Upper lobe of right lung (tissue), 1 donor: ENCODE results near the gene PTS. TPM values are rescaled to one million over a fixed set of nuclear protein-coding genes. Genes with fewer than 3 reads are reported as not detected.

Experiments used
- ATAC-seq: fragments of 200-7000 bp; cut with Tn5 transposase; one replicate; pipeline ENCODE4 v1.9.1; 2020; ENCODE audit warnings: mild to moderate bottlenecking, moderate library complexity
- DNase-seq: peaks from one replicate; pipeline ENCODE4 v3.0.0-alpha.2; 2020
- H3K27ac ChIP-seq: fragments of 200-600 bp; one replicate; pipeline ENCODE4 v1.8.0; 2022
- H3K27me3 ChIP-seq: fragments of 200-600 bp; one replicate; pipeline ENCODE4 v1.8.0; 2022; ENCODE audit warnings: mild to moderate bottlenecking
- H3K36me3 ChIP-seq: fragments of 200-600 bp; one replicate; pipeline ENCODE4 v1.8.0; 2022
- H3K4me1 ChIP-seq: fragments of 200-600 bp; one replicate; pipeline ENCODE4 v1.8.0; 2022
- H3K4me3 ChIP-seq: fragments of 200-600 bp; one replicate; pipeline ENCODE4 v1.8.0; 2022; ENCODE audit warnings: mild to moderate bottlenecking
- H3K9me3 ChIP-seq: fragments of 200-600 bp; one replicate; pipeline ENCODE4 v1.8.0; 2022
- CTCF ChIP-seq: fragments of 200-600 bp; IDR thresholded peaks from one replicate; pipeline ENCODE4 v1.8.0; 2022; ENCODE audit warnings: antibody characterized with exemption
- intact Hi-C: fragments of 100-400 bp; cut with DNase I; formaldehyde crosslinking; loops from one replicate; pipeline ENCODE4 v1.11.0; 2022
- total RNA-seq: library from RNA; stranded (reverse); fragmentation: NEBNext Ultra II Directional; extraction: Animal tissue kit (Norgen Biotek cat#: 25700); gene quantifications from one replicate; pipeline ENCODE4 v1.2.1, GENCODE V29; 2021
- donor health status: DM: no; HTN: yes; CAD: no; lungs with severe emphysema.

PTS gene
- total RNA-seq, 1 donor from 2014 or later: 22.5 TPM

- ATAC-seq (no peak), DNase-seq (no peak)
- H3K27ac ChIP-seq: no peak overlapping the region
- intact Hi-C loops: no loop called here
- no peaks in the 10 kb centered on the region for H3K4me1 ChIP-seq
- no peak overlapping the region for H3K4me3 ChIP-seq
- H3K27me3 ChIP-seq: no peaks in the 10 kb centered on the region
- no peaks in the 10 kb centered on the region for H3K9me3 ChIP-seq
- peaks cover 74% of the 10 kb centered on the region for H3K36me3 ChIP-seq
- no peak for TF ChIP-seq CTCF
Observed at GRCh38 chr11:112235750-112236390, 9.6 kb downstream of the PTS start.

GRCh38 chr11:112237451-112237850 lies 11.2 kb downstream of the PTS start:
- Histone ChIP-seq H3K4me3 (no peak overlapping the region), H3K27me3 (no peaks in the 10 kb centered on the region), H3K36me3 (peaks cover 62% of the 10 kb centered on the region), H3K4me1 (no peaks in the 10 kb centered on the region), H3K9me3 (no peaks in the 10 kb centered on the region), H3K27ac (no peak overlapping the region)
- ATAC-seq: no peak
- no peak for TF ChIP-seq CTCF
- intact Hi-C loops: no loop called here
- no peak for DNase-seq

- intact Hi-C loops: no loop called here
- TF ChIP-seq CTCF: no peak
- ATAC-seq (no peak), DNase-seq (no peak)
- Histone ChIP-seq H3K27me3 (no peaks in the 10 kb centered on the region), H3K9me3 (no peaks in the 10 kb centered on the region), H3K4me1 (no peaks in the 10 kb centered on the region), H3K27ac (no peak overlapping the region), H3K4me3 (no peak overlapping the region), H3K36me3 (peaks cover 56% of the 10 kb centered on the region)
Observed at GRCh38 chr11:112238041-112238440, 11.8 kb downstream of the PTS start.

GRCh38 chr11:112241486-112241885 lies 15.3 kb downstream of the PTS start:
- peaks cover 22% of the 10 kb centered on the region for H3K36me3 ChIP-seq
- no peak for ATAC-seq
- no peak overlapping the region for H3K27ac ChIP-seq
- H3K9me3 ChIP-seq: no peaks in the 10 kb centered on the region
- H3K4me3 ChIP-seq: no peak overlapping the region
- no peaks in the 10 kb centered on the region for H3K4me1 ChIP-seq
- H3K27me3 ChIP-seq: no peaks in the 10 kb centered on the region
- no peak for TF ChIP-seq CTCF
- DNase-seq: no peak
- intact Hi-C loops: no loop called here

GRCh38 chr11:112247201-112247600 lies 21.0 kb downstream of the PTS start:
- intact Hi-C loops: no loop called here
- TF ChIP-seq CTCF: no peak
- Histone ChIP-seq H3K9me3 (no peaks in the 10 kb centered on the region), H3K4me1 (no peaks in the 10 kb centered on the region), H3K36me3 (no peaks in the 10 kb centered on the region), H3K27ac (no peak overlapping the region), H3K4me3 (no peak overlapping the region), H3K27me3 (no peaks in the 10 kb centered on the region)
- no peak for DNase-seq
- ATAC-seq: no peak

- Histone ChIP-seq H3K27me3 (no peaks in the 10 kb centered on the region), H3K4me1 (no peaks in the 10 kb centered on the region), H3K36me3 (no peaks in the 10 kb centered on the region), H3K4me3 (no peak overlapping the region), H3K27ac (no peak overlapping the region), H3K9me3 (no peaks in the 10 kb centered on the region)
- TF ChIP-seq CTCF: no peak
- intact Hi-C loops: no loop called here
- DNase-seq: no peak
- ATAC-seq: no peak
Observed at GRCh38 chr11:112248201-112248600, 22.0 kb downstream of the PTS start.
